Esophagus muscularis mucosa (tissue), 3 donors: ENCODE measurements around the gene TMSB10.

Source experiments
- EP300 ChIP-seq: sonication (generic); formaldehyde crosslinking; IDR thresholded peaks from one replicate; pipeline ENCODE4 v1.6.1; 2017; ENCODE audit warnings: antibody characterized with exemption
- TF ChIP-seq, protein P1 (sequence below), 3 experiments: fragments of 200-600 bp in 2 of 3; fragments of 450-650 bp in 1 of 3; sonication (generic) in 2 of 3; IDR thresholded peaks; one replicate each; pipeline ENCODE4 v1.5.1; 2017 to 2019; ENCODE audit warnings: antibody characterized with exemption in 3 of 3, mild to moderate bottlenecking in 2 of 3, moderate library complexity in 1 of 3

- no peak for TF ChIP-seq EP300
- TF ChIP-seq, protein P1, sequence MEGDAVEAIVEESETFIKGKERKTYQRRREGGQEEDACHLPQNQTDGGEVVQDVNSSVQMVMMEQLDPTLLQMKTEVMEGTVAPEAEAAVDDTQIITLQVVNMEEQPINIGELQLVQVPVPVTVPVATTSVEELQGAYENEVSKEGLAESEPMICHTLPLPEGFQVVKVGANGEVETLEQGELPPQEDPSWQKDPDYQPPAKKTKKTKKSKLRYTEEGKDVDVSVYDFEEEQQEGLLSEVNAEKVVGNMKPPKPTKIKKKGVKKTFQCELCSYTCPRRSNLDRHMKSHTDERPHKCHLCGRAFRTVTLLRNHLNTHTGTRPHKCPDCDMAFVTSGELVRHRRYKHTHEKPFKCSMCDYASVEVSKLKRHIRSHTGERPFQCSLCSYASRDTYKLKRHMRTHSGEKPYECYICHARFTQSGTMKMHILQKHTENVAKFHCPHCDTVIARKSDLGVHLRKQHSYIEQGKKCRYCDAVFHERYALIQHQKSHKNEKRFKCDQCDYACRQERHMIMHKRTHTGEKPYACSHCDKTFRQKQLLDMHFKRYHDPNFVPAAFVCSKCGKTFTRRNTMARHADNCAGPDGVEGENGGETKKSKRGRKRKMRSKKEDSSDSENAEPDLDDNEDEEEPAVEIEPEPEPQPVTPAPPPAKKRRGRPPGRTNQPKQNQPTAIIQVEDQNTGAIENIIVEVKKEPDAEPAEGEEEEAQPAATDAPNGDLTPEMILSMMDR (IDR thresholded peaks at IDR 0.05) = no peak
Observed at GRCh38 chr2:84896567-84896966, 8.9 kb upstream of the TMSB10 start.
